ENCODE results near the gene CERT1. TPM values are rescaled to one million over a fixed set of nuclear protein-coding genes. Genes with fewer than 3 reads are reported as not detected.
"Not testable (repeated sequence)": the region's sequence is repeated elsewhere in the genome, so short reads cannot be mapped to it uniquely, and the experiment has no call there.

CERT1 gene
- total RNA-seq, 2 experiments from 2014 or later = 23.9 to 24.6 TPM

DNA sequence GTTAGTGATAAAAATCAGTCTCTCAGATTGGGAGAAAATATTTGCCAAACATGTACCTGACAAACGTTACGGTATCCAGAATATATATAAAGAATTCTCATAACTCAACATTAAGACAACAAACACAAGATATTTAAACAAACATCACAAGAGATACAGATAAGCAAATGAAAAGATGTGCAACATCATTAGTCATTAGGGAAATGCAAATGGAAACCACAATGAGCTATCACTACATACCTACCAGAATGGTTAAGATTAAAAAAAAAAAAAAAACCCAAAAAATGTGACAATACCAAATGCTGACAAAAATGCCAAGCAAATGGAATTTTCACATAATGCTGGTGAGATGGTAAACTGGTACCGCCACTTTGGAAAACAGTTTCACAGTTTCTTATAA lies 15.4 kb downstream of the CERT1 start:
- Mint-ChIP-seq H3K4me1 (ENCODE audit: low read depth) (peaks cover 10% of the 10 kb centered on the region), H3K9me3 (no peaks in the 10 kb centered on the region), H3K36me3 (ENCODE audit: low read depth) (peaks cover 60% of the 10 kb centered on the region), H3K27ac (no peak overlapping the region), H3K27me3 (no peaks in the 10 kb centered on the region), H3K4me3 (no peak overlapping the region)
- ChIA-PET POLR2A (no interaction called here), CTCF (no interaction called here)
- ATAC-seq = no peak
- DNase-seq = no peak
- TF ChIP-seq, protein P1, sequence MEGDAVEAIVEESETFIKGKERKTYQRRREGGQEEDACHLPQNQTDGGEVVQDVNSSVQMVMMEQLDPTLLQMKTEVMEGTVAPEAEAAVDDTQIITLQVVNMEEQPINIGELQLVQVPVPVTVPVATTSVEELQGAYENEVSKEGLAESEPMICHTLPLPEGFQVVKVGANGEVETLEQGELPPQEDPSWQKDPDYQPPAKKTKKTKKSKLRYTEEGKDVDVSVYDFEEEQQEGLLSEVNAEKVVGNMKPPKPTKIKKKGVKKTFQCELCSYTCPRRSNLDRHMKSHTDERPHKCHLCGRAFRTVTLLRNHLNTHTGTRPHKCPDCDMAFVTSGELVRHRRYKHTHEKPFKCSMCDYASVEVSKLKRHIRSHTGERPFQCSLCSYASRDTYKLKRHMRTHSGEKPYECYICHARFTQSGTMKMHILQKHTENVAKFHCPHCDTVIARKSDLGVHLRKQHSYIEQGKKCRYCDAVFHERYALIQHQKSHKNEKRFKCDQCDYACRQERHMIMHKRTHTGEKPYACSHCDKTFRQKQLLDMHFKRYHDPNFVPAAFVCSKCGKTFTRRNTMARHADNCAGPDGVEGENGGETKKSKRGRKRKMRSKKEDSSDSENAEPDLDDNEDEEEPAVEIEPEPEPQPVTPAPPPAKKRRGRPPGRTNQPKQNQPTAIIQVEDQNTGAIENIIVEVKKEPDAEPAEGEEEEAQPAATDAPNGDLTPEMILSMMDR (IDR thresholded peaks at IDR 0.05) = no peak
- intact Hi-C loops (cut with micrococcal nuclease) = no loop called here

DNA sequence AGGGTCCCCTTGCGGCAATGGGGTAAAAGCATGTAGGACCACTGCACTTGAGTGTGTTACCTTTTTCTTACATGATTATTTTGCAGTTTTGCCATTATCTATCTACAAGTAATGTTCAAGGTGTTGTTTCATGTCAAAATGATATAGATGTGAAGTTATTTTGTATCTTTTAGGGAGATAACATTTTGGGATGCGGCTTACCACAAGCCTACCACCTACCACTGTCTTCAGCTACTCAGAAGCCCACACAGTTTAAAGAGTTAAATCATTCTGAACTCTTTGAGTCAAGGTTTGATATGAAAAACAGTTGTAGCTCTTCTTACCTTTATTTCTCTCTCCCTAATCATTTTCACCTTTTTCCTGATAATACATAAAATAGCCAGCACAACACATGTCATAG lies 19.8 kb downstream of the CERT1 start:
- Mint-ChIP-seq H3K27ac (no peak overlapping the region), H3K4me3 (no peak overlapping the region), H3K36me3 (ENCODE audit: low read depth) (peaks cover 60% of the 10 kb centered on the region), H3K9me3 (peaks cover 18% of the 10 kb centered on the region), H3K4me1 (ENCODE audit: low read depth) (peaks cover 19% of the 10 kb centered on the region), H3K27me3 (no peaks in the 10 kb centered on the region)
- ChIA-PET POLR2A (no interaction called here), CTCF (no interaction called here)
- DNase-seq = no peak
- TF ChIP-seq, protein P1 (IDR thresholded peaks at IDR 0.05) = no peak
- intact Hi-C loops (cut with micrococcal nuclease) = no loop called here
- ATAC-seq = no peak

DNA sequence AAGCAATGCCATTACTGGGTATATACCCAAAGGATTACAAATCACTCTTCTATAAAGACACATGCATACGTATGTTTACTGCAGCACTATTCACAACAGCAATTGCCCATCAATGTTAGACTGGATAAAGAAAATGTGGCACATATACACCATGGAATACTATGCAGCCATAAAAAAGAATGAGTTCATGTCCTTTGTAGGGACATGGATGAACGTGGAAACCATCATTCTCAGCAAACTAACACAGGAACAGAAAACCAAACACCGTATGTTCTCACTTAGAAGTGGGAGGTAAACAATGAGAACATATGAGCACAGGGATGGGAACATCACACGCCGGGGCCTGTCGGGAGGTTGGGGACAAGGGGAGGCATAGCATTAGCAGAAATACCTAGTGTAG lies 21.6 kb downstream of the CERT1 start:
- peaks cover 21% of the 10 kb centered on the region for H3K4me1 Mint-ChIP-seq (ENCODE audit: low read depth)
- peaks cover 69% of the 10 kb centered on the region for H3K36me3 Mint-ChIP-seq (ENCODE audit: low read depth)
- CTCF ChIA-PET; DNase-seq; H3K4me3 Mint-ChIP-seq; ATAC-seq; intact Hi-C loops (cut with micrococcal nuclease); H3K27ac Mint-ChIP-seq; H3K27me3 Mint-ChIP-seq: not testable (repeated sequence)
- POLR2A ChIA-PET = interaction anchor here (0.6 kb wide), 1 partner anchor 253 kb away, joined by 3 read pairs; the partner anchor contains the start of gene ANKRD31
- peaks cover 32% of the 10 kb centered on the region for H3K9me3 Mint-ChIP-seq

DNA sequence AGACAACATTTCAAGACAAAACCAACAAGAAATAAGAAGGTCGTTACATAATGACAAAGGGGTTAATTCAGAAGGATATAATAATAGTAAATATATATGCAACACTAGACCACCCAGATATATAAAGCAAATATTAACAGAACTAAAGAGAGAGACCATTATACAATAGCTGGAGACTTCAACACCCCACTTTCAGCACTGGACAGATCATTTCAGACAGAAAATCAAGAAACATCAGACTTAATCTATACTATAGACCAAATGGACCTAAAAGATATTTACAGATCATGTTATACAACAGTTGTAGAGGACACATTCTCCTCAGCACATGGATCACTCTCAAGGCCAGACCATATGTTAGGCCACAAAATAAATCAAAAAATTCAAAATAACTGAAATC lies 26.8 kb downstream of the CERT1 start:
- peaks cover 35% of the 10 kb centered on the region for H3K9me3 Mint-ChIP-seq

DNA sequence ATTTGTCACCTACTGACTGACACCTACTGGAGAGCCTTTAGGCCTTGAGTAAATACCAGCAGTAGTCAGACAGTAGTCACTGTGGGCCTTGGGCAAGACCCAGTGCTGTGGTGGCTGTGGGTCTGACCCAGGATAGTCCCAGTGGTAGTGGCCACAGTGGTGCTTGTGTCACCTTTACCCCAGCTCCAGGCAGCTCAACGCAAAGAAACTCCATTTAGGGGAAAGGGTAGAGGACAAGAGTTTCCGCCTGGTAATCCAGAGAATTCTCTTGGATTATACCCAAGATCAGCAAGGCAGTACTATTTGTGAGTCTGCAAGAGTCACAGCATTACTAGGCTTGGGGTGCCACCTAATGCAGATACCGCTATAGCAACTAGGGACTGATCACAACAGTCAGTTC lies 28.9 kb downstream of the CERT1 start:
- no peak overlapping the region for H3K27ac Mint-ChIP-seq
- H3K4me3 Mint-ChIP-seq = no peak overlapping the region
- H3K36me3 Mint-ChIP-seq (ENCODE audit: low read depth) = peaks cover 56% of the 10 kb centered on the region
- no peaks in the 10 kb centered on the region for H3K27me3 Mint-ChIP-seq
- intact Hi-C loops (cut with micrococcal nuclease) = no loop called here
- ChIA-PET POLR2A (no interaction called here), CTCF (no interaction called here)
- TF ChIP-seq, protein P1 (IDR thresholded peaks at IDR 0.05) = no peak
- H3K4me1 Mint-ChIP-seq (ENCODE audit: low read depth) = peaks cover 34% of the 10 kb centered on the region
- peaks cover 29% of the 10 kb centered on the region for H3K9me3 Mint-ChIP-seq
- ATAC-seq (no peak), DNase-seq (no peak)

More for the DNA sequence above, 26.8 kb downstream of the CERT1 start:
- DNase-seq = no peak
- Mint-ChIP-seq H3K27ac (no peak overlapping the region), H3K27me3 (no peaks in the 10 kb centered on the region), H3K4me3 (no peak overlapping the region), H3K36me3 (ENCODE audit: low read depth) (peaks cover 65% of the 10 kb centered on the region), H3K4me1 (ENCODE audit: low read depth) (peaks cover 29% of the 10 kb centered on the region)
- TF ChIP-seq, protein P1 (IDR thresholded peaks at IDR 0.05) = no peak
- intact Hi-C loops (cut with micrococcal nuclease) = no loop called here
- POLR2A ChIA-PET = no interaction called here
- ATAC-seq = no peak
- CTCF ChIA-PET = no interaction called here

DNA sequence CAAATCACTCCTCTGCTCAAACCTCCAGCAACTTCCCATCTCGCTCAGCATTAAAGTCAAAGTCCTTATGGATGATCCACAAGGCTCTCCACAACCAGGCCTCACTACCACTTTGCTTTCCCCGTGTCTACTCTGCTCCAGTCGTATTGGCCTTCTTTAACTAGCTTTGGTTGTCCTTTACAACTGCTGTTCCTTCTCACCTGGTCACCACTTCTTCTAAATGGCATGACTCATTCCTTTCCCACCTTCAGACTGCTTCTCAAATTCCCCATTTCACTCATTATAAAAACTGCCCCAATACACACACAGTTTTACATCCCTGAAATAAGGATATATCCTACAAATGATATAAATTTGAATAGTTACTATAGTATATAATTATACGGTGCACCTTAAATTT lies 30.4 kb downstream of the CERT1 start:
- Mint-ChIP-seq H3K4me1 (ENCODE audit: low read depth) (peaks cover 28% of the 10 kb centered on the region), H3K9me3 (peaks cover 16% of the 10 kb centered on the region), H3K4me3 (no peak overlapping the region), H3K36me3 (ENCODE audit: low read depth) (peaks cover 43% of the 10 kb centered on the region), H3K27me3 (no peaks in the 10 kb centered on the region), H3K27ac (no peak overlapping the region)
- CTCF ChIA-PET = no interaction called here
- POLR2A ChIA-PET = no interaction called here
- TF ChIP-seq, protein P1 (IDR thresholded peaks at IDR 0.05) = no peak
- ATAC-seq (no peak), DNase-seq (no peak)
- intact Hi-C loops (cut with micrococcal nuclease) = no loop called here

All from activated CD8-positive, alpha-beta T cell treated with anti-CD3 and anti-CD28 coated beads for 36 hours (primary cell).